ENCODE data around the gene ZNF583. TPM values are rescaled to one million over a fixed set of nuclear protein-coding genes. Genes with fewer than 3 reads are reported as not detected.

Gene ZNF583
- total and polyA plus RNA-seq, 2 donors (not counting 1 experiment from before 2014, with no cell fraction given) = 1.5 to 11.7 TPM

- Mint-ChIP-seq H3K9me3 (ENCODE audit: insufficient read depth) (peaks cover 21% of the 10 kb centered on the region), H3K27me3 (no peaks in the 10 kb centered on the region), H3K27ac (no peak overlapping the region), H3K4me1 (no peaks in the 10 kb centered on the region), H3K4me3 (no peak overlapping the region)
- no CpG with 5 or more reads among the region's 1 CpG for WGBS (ENCODE audit: insufficient coverage)
- no peak for ATAC-seq (ENCODE audit: low read depth)
- POLR2A ChIA-PET = no interaction called here
- Histone ChIP-seq H4K20me1 (ENCODE audit: control insufficient read depth, insufficient read depth, low read length, poor library complexity, severe bottlenecking) (no peaks in the 10 kb centered on the region), H3K4me1 (ENCODE audit: control insufficient read depth in 2 of 2, insufficient read depth in 2 of 2, low read length in 2 of 2) (no peaks in the 10 kb centered on the region), H3K27me3 (replicated peaks in 1 of 4; ENCODE audit: control extremely low read depth in 1 of 4, control insufficient read depth in 3 of 4, insufficient read depth in 4 of 4, low read length in 3 of 4) (no peaks in the 10 kb centered on the region), H3K79me2 (ENCODE audit: control insufficient read depth, insufficient read depth, low read length) (no peaks in the 10 kb centered on the region), H3K27ac (ENCODE audit: low read length in 2 of 2) (no peak overlapping the region), H3K9ac (ENCODE audit: low read length) (no peak overlapping the region), H3K4me2 (replicated peaks; ENCODE audit: low read depth, low read length, poor library complexity, severe bottlenecking) (no peak overlapping the region), H2AFZ (ENCODE audit: insufficient read depth, low read depth, low read length, poor library complexity, severe bottlenecking) (no peak overlapping the region), H3K9me3 (ENCODE audit: control extremely low read depth in 1 of 3, control insufficient read depth in 2 of 3, insufficient read depth in 1 of 3, low read length in 2 of 3) (peaks cover 39 to 94% (median 50%) of the 10 kb centered on the region in 3 donors), H3K4me3 (ENCODE audit: control extremely low read depth in 1 of 5, extremely low read depth in 1 of 5, insufficient read depth in 1 of 5, low read depth in 2 of 5, low read length in 4 of 5) (peak overlapping the region in 1 of 5 experiments; percentile 3), H3K36me3 (replicated peaks in 1 of 2; ENCODE audit: control extremely low read depth in 1 of 2, control insufficient read depth in 1 of 2, extremely low read depth in 1 of 2, insufficient read depth in 2 of 2, low read length in 1 of 2) (peaks cover 17 to 20% of the 10 kb centered on the region in 2 experiments)
- no peak for DNase-seq
- intact Hi-C loops (cut with micrococcal nuclease) = no loop called here
- no peak for TF ChIP-seq CTCF (IDR thresholded peaks at IDR 0.05)
- CTCF ChIA-PET = no interaction called here
Observed at GRCh38 chr19:56423985-56424353, 19.8 kb downstream of the ZNF583 start.

GRCh38 chr19:56441206-56441792 lies 37.2 kb downstream of the ZNF583 start:
- TF ChIP-seq CTCF (IDR thresholded peaks at IDR 0.05) (no peak), EZH2 (IDR thresholded peaks at IDR 0.05; ENCODE audit: borderline replicate concordance, insufficient read depth, low read depth, low read length, poor library complexity, severe bottlenecking) (no peak)
- no peak for DNase-seq
- Histone ChIP-seq H3K27me3 (replicated peaks in 1 of 4; ENCODE audit: control extremely low read depth in 1 of 4, control insufficient read depth in 3 of 4, insufficient read depth in 4 of 4, low read length in 3 of 4) (no peaks in the 10 kb centered on the region), H2AFZ (ENCODE audit: insufficient read depth, low read depth, low read length, poor library complexity, severe bottlenecking) (no peak overlapping the region), H3K27ac (ENCODE audit: low read length in 2 of 2) (no peak overlapping the region), H3K79me2 (ENCODE audit: control insufficient read depth, insufficient read depth, low read length) (no peaks in the 10 kb centered on the region), H3K9me3 (ENCODE audit: control extremely low read depth in 1 of 3, control insufficient read depth in 2 of 3, insufficient read depth in 1 of 3, low read length in 2 of 3) (peaks cover 18 to 68% (median 30%) of the 10 kb centered on the region in 3 donors), H3K9ac (ENCODE audit: low read length) (no peak overlapping the region), H3K36me3 (replicated peaks in 1 of 2; ENCODE audit: control extremely low read depth in 1 of 2, control insufficient read depth in 1 of 2, extremely low read depth in 1 of 2, insufficient read depth in 2 of 2, low read length in 1 of 2) (peaks cover 0 to 6% of the 10 kb centered on the region in 2 experiments), H4K20me1 (ENCODE audit: control insufficient read depth, insufficient read depth, low read length, poor library complexity, severe bottlenecking) (no peaks in the 10 kb centered on the region), H3K4me3 (ENCODE audit: control extremely low read depth in 1 of 5, extremely low read depth in 1 of 5, insufficient read depth in 1 of 5, low read depth in 2 of 5, low read length in 4 of 5) (peak overlapping the region in 1 of 5 experiments; percentile 15), H3K4me1 (ENCODE audit: control insufficient read depth in 2 of 2, insufficient read depth in 2 of 2, low read length in 2 of 2) (no peaks in the 10 kb centered on the region), H3K4me2 (replicated peaks; ENCODE audit: low read depth, low read length, poor library complexity, severe bottlenecking) (no peak overlapping the region)
- H3K9me3 Mint-ChIP-seq (ENCODE audit: insufficient read depth) = peaks cover 30% of the 10 kb centered on the region
- no peaks in the 10 kb centered on the region for H3K27me3 Mint-ChIP-seq
- WGBS (ENCODE audit: insufficient coverage) = no CpG with 5 or more reads among the region's 8 CpGs
- POLR2A ChIA-PET = no interaction called here
- H3K4me3 Mint-ChIP-seq = no peak overlapping the region
- ATAC-seq (ENCODE audit: low read depth) = no peak
- CTCF ChIA-PET = no interaction called here
- no peak overlapping the region for H3K27ac Mint-ChIP-seq
- no peaks in the 10 kb centered on the region for H3K4me1 Mint-ChIP-seq
- intact Hi-C loops (cut with micrococcal nuclease) = no loop called here

All from B cell (primary cell).